Loucy (cell line): ENCODE measurements around the gene TMEM107.

Experiments
- CTCF ChIP-seq: fragments of 200-600 bp; sonication (generic); conservative IDR thresholded peaks from 2 replicates; pipeline ENCODE4 v1.5.1; 2014; ENCODE audit warnings: mild to moderate bottlenecking, antibody characterized with exemption, low read length
- EZH2phosphoT487 ChIP-seq: fragments of 200-600 bp; IDR thresholded peaks from 2 replicates; pipeline ENCODE4 v1.6.1; 2018; ENCODE audit warnings: antibody characterized with exemption, mild to moderate bottlenecking, moderate library complexity, borderline replicate concordance

GRCh38 chr17:8140065-8141029, 35.8 kb downstream of the TMEM107 start:
- no peak for TF ChIP-seq CTCF
- no peak for TF ChIP-seq EZH2phosphoT487
